ENCODE results near the gene MMP15. TPM values are rescaled to one million over a fixed set of nuclear protein-coding genes. Genes with fewer than 3 reads are reported as not detected.
"Not testable (repeated sequence)": the region's sequence is repeated elsewhere in the genome, so short reads cannot be mapped to it uniquely, and the experiment has no call there.

Gene MMP15
- total RNA-seq, 4 donors from 2014 or later, result 13.2 to 142 (median 134) TPM

- no peak for TF ChIP-seq POLR2A (IDR thresholded peaks at IDR 0.05)
- TF ChIP-seq, protein P1, sequence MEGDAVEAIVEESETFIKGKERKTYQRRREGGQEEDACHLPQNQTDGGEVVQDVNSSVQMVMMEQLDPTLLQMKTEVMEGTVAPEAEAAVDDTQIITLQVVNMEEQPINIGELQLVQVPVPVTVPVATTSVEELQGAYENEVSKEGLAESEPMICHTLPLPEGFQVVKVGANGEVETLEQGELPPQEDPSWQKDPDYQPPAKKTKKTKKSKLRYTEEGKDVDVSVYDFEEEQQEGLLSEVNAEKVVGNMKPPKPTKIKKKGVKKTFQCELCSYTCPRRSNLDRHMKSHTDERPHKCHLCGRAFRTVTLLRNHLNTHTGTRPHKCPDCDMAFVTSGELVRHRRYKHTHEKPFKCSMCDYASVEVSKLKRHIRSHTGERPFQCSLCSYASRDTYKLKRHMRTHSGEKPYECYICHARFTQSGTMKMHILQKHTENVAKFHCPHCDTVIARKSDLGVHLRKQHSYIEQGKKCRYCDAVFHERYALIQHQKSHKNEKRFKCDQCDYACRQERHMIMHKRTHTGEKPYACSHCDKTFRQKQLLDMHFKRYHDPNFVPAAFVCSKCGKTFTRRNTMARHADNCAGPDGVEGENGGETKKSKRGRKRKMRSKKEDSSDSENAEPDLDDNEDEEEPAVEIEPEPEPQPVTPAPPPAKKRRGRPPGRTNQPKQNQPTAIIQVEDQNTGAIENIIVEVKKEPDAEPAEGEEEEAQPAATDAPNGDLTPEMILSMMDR (IDR thresholded peaks at IDR 0.05), result no peak
- Histone ChIP-seq H3K4me3 (no peak overlapping the region), H3K4me1 (no peaks in the 10 kb centered on the region), H3K27me3 (no peaks in the 10 kb centered on the region), H3K36me3 (no peaks in the 10 kb centered on the region), H3K9me3 (no peaks in the 10 kb centered on the region), H3K27ac (no peak overlapping the region)
- DNase-seq, result no peak
Observed at GRCh38 chr16:58085171-58085570, 59.6 kb downstream of the MMP15 start.

DNA sequence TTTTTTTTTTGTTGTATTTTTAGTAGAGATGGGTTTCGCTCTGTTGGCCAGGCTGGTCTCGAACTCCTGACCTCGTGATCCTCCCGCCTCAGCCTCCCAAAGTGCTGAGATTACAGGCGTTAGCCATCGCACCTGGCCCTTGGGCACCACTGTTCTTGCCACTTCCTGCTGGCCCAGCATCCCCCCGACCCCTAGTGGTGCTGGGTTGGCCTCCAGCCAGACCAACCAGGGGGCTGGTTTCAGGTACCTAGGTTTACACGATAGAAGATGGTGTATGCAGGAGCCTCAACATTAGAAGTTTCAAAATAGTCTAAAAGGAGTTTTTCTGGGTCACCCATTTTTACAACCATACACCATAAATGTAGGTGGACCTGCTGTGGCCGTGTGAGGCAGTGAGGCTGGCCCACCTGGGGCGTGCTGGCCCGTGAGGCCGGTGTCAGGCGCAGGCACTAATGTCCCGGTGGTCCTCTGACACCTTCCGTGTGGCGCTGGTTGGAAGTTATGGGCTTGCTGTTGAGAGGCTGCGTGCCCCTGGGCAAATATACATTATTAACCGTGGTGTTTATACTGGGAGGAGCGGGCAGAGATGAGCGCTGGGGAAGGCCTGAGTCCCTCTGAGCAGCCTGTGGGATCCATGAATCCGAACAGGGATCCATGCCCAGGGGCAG is 60.2 kb downstream of the MMP15 start:
- H3K9me3 ChIP-seq, result no peaks in the 10 kb centered on the region
- H3K4me3 ChIP-seq, result no peak overlapping the region
- H3K36me3 ChIP-seq, result no peaks in the 10 kb centered on the region
- no peaks in the 10 kb centered on the region for H3K27me3 ChIP-seq
- no peaks in the 10 kb centered on the region for H3K4me1 ChIP-seq
- H3K27ac ChIP-seq, result no peak overlapping the region
- TF ChIP-seq, protein P1 (IDR thresholded peaks at IDR 0.05), result no peak
- TF ChIP-seq POLR2A (IDR thresholded peaks at IDR 0.05), result no peak
- no peak for DNase-seq

DNA sequence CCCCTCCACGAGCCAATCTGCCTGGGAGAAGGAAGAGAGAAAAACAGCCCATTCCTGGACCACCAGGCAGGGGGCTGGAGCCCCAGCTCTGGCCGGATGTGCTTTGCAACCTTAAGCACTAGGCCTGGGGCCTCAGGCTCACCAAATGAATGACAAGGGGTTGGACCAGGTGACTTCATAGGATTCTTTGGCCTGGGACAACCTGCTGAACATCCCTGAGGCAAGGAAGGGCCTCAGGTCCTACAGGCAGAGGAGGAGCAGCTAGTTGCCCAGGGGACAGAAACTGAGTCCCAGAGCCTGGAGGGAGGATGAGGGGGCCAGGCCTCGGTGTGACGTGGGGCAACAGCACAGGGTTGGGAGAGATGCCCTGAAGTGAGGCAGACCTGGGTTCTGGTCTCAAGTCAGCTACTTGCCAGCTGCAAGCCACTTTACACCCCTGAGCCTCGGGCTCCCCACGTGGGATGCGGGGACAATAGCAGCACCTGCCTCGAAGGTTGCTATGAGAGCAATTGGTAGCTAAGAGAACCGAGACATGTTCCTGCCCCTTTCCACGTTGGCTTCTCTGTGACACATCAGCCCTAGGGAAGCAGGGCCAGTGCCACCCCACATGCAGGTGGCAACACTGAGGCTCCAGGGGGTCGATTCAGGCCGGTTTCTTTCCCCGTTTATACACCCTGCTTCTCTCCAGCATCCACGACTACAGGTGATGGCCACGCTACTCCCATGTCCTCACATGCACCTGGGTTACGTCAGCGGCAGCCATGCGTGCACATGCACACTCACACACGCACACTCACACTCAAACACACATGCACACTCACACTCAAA is 61.0 kb downstream of the MMP15 start:
- H3K9me3 ChIP-seq, result no peaks in the 10 kb centered on the region
- H3K36me3 ChIP-seq, result no peaks in the 10 kb centered on the region
- no peak overlapping the region for H3K27ac ChIP-seq
- TF ChIP-seq POLR2A (IDR thresholded peaks at IDR 0.05), result no peak
- TF ChIP-seq, protein P1 (IDR thresholded peaks at IDR 0.05), result no peak
- no peaks in the 10 kb centered on the region for H3K4me1 ChIP-seq
- no peak overlapping the region for H3K4me3 ChIP-seq
- no peak for DNase-seq
- H3K27me3 ChIP-seq, result no peaks in the 10 kb centered on the region

- Histone ChIP-seq H3K27me3 (no peaks in the 10 kb centered on the region), H3K4me1 (no peaks in the 10 kb centered on the region), H3K9me3 (no peaks in the 10 kb centered on the region), H3K36me3 (no peaks in the 10 kb centered on the region), H3K27ac (no peak overlapping the region), H3K4me3 (no peak overlapping the region)
- no peak for DNase-seq
- TF ChIP-seq, protein P1 (IDR thresholded peaks at IDR 0.05), result no peak
- no peak for TF ChIP-seq POLR2A (IDR thresholded peaks at IDR 0.05)
Observed at GRCh38 chr16:58087209-58087913, 61.8 kb downstream of the MMP15 start.

DNA sequence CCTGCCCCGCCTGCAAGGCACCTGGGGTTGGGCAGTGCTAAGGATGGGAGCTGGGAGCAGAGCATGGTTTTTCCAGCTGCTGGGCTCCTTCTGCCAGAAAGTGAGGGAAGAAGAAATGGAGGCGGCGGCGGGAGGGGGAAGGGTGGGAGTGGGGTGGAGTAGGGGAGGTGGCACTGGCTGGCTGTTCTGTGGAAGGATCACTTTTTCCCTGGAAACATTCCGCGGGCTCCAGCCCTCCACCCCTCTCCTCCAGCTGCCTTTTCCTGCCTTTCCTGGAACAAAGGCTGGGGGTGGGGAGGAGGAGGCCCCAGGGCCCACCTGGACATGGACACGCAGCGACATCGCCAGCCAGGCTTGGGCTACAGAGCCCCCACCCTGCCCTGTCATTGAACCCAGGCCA is 62.5 kb downstream of the MMP15 start:
- no peak for TF ChIP-seq POLR2A (IDR thresholded peaks at IDR 0.05)
- TF ChIP-seq, protein P1 (IDR thresholded peaks at IDR 0.05), result no peak
- Histone ChIP-seq H3K27me3 (no peaks in the 10 kb centered on the region), H3K9me3 (no peaks in the 10 kb centered on the region), H3K36me3 (no peaks in the 10 kb centered on the region), H3K4me1 (no peaks in the 10 kb centered on the region), H3K4me3 (no peak overlapping the region), H3K27ac (no peak overlapping the region)
- no peak for DNase-seq

- H3K9me3 ChIP-seq, DNase-seq, H3K36me3 ChIP-seq, H3K27me3 ChIP-seq, H3K4me1 ChIP-seq, H3K27ac ChIP-seq, H3K4me3 ChIP-seq: not testable (repeated sequence)
Observed at GRCh38 chr16:58090396-58090795, 64.8 kb downstream of the MMP15 start.

Measured in Peyer's patch (tissue), 4 donors.